Testis (tissue), 2 donors: ENCODE data around the gene IQSEC3.

Source experiments
- POLR2A ChIP-seq: fragments of 450-650 bp; IDR thresholded peaks from one replicate; pipeline ENCODE4 v1.6.1; 2017; ENCODE audit warnings: antibody characterized with exemption, mild to moderate bottlenecking, moderate library complexity
- TF ChIP-seq, protein P1 (sequence below), 3 experiments: fragments of 450-650 bp in 2 of 3; fragments of 200-600 bp in 1 of 3; sonication (generic) in 1 of 3; IDR thresholded peaks; one replicate each; pipeline ENCODE4 v1.5.1; 2016 to 2019; ENCODE audit warnings: antibody characterized with exemption in 3 of 3, mild to moderate bottlenecking in 2 of 3, moderate library complexity in 1 of 3

DNA sequence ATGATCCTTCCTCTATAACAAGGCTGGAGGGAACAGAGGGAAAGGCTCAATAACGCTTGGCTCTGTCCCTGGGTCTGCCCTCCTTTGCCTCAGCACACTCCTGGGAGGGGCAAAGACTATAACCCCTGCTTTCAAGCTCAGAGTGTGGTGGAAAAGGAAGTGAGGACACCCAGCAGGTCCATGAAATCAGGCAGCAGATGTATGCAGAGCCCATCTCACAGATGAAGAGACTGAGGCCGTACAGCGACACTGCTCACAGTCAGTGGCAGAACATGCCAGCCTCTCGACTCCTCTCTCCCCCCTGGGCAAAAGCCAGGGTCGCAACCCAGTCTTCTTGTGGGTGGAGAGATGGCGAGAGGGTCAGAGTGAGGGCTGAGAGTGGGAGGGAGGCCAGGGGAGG is 107.6 kb downstream of the IQSEC3 start:
- TF ChIP-seq, protein P1, sequence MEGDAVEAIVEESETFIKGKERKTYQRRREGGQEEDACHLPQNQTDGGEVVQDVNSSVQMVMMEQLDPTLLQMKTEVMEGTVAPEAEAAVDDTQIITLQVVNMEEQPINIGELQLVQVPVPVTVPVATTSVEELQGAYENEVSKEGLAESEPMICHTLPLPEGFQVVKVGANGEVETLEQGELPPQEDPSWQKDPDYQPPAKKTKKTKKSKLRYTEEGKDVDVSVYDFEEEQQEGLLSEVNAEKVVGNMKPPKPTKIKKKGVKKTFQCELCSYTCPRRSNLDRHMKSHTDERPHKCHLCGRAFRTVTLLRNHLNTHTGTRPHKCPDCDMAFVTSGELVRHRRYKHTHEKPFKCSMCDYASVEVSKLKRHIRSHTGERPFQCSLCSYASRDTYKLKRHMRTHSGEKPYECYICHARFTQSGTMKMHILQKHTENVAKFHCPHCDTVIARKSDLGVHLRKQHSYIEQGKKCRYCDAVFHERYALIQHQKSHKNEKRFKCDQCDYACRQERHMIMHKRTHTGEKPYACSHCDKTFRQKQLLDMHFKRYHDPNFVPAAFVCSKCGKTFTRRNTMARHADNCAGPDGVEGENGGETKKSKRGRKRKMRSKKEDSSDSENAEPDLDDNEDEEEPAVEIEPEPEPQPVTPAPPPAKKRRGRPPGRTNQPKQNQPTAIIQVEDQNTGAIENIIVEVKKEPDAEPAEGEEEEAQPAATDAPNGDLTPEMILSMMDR (IDR thresholded peaks at IDR 0.05) = no peak
- TF ChIP-seq POLR2A = no peak
